HepG2 (cell line): ENCODE measurements around the gene SLC16A7. TPM values are rescaled to one million over a fixed set of nuclear protein-coding genes. Genes with fewer than 3 reads are reported as not detected.

ENCODE experiments used
- ATAC-seq: fragments of 200-7000 bp; cut with Tn5 transposase; 3 replicates; pipeline ENCODE4 v1.9.1; 2020; ENCODE audit warnings: mild to moderate bottlenecking, moderate library complexity
- BruUV-seq: library from RNA; stranded (reverse); fragments of 400-500 nt; replicated peaks from 2 replicates; lab custom pipeline; 2021; lab: Mats Ljungman, UMichigan
- CTCF ChIA-PET: fragments of 300-600 bp; formaldehyde crosslinking; extraction: SDS; loops from one replicate; lab custom pipeline; 2021; ENCODE audit warnings: low total read pairs, inconsistent platforms, low intra/inter-chr PET ratio; lab: Yijun Ruan, JAX
- POLR2A ChIA-PET: fragments of 350-600 bp; sonication (Branson Sonifier 250); formaldehyde crosslinking; loops from one replicate; lab custom pipeline; 2020; ENCODE audit warnings: antibody characterized with exemption, inconsistent platforms; lab: Yijun Ruan, JAX
- DNase-seq: peaks from one replicate; pipeline ENCODE4 v3.0.0-alpha.2; 2015; ENCODE audit warnings: low spot score
- FAIRE-seq: peaks from 3 replicates; lab custom pipeline; 2011; peaks lifted over from hg19 to GRCh38; lab: Jason Lieb, UNC
- H2AFZ ChIP-seq: one replicate; pipeline ENCODE4 v1.6.1; 2011; ENCODE audit warnings: low read length, inconsistent platforms
- H3K27ac ChIP-seq: fragments of 300-600 bp; 3 replicates; pipeline ENCODE4 v1.8.0; 2011; ENCODE audit warnings: mixed run types, mild to moderate bottlenecking, mixed read lengths, low read length, inconsistent platforms; ENCODE audit not compliant: insufficient read depth; ENCODE audit errors: extremely low read length
- H3K27me3 ChIP-seq, 2 experiments: fragments of 200-600 bp in 1 of 2; 2 replicates in 1 of 2; 3 replicates in 1 of 2; pipeline versions ENCODE4 v1.6.0 to v1.8.0; 2011; ENCODE audit warnings: low read length in 2 of 2, mild to moderate bottlenecking in 2 of 2, moderate library complexity in 2 of 2, inconsistent platforms in 1 of 2; ENCODE audit not compliant: insufficient read depth in 2 of 2, control insufficient read depth in 1 of 2
- H3K36me3 ChIP-seq, 2 experiments: fragments of 200-600 bp in 1 of 2; replicated peaks in 1 of 2; 2 replicates in 1 of 2; 3 replicates in 1 of 2; pipeline versions ENCODE4 v1.5.1 to v1.8.0; 2011; ENCODE audit warnings: low read length in 2 of 2, inconsistent platforms in 1 of 2; ENCODE audit not compliant: insufficient read depth in 2 of 2, control insufficient read depth in 1 of 2
- H3K4me1 ChIP-seq: 2 replicates; pipeline ENCODE4 v1.5.1; 2012; ENCODE audit warnings: low read length, inconsistent platforms; ENCODE audit not compliant: insufficient read depth
- H3K4me2 ChIP-seq: 2 replicates; pipeline ENCODE4 v1.6.0; 2011; ENCODE audit warnings: low read depth, low read length, inconsistent platforms
- H3K4me3 ChIP-seq, 3 experiments: fragments of 200-600 bp in 1 of 3; sonication (generic), shearing (Covaris generic) in 1 of 3; replicated peaks in 1 of 3; 2 replicates each; pipeline ENCODE4 v1.5.1; 2011 to 2016; ENCODE audit warnings: low read length in 3 of 3, inconsistent platforms in 2 of 3, low read depth in 2 of 3, mild to moderate bottlenecking in 2 of 3, control low read depth in 1 of 3, mixed read lengths in 1 of 3; ENCODE audit not compliant: insufficient read depth in 1 of 3
- H3K79me2 ChIP-seq: one replicate; pipeline ENCODE4 v1.6.1; 2011; ENCODE audit warnings: low read length, inconsistent platforms; ENCODE audit not compliant: insufficient read depth
- H3K9ac ChIP-seq: 2 replicates; pipeline ENCODE4 v1.6.0; 2011; ENCODE audit warnings: mild to moderate bottlenecking, low read depth, low read length, inconsistent platforms; ENCODE audit not compliant: insufficient read depth
- H3K9me3 ChIP-seq: 2 replicates; pipeline ENCODE4 v1.5.1; 2012; ENCODE audit warnings: mild to moderate bottlenecking, low read length
- H4K20me1 ChIP-seq: 2 replicates; pipeline ENCODE4 v1.6.0; 2011; ENCODE audit warnings: inconsistent platforms, mild to moderate bottlenecking, low read length, moderate library complexity; ENCODE audit not compliant: insufficient read depth
- HBP1 ChIP-seq: IDR thresholded peaks from 2 replicates; pipeline ENCODE4 v1.6.1; 2016; ENCODE audit warnings: low read depth, control low read depth
- HDAC6 ChIP-seq: fragments of 200-600 bp; sonication (generic); IDR thresholded peaks from 2 replicates; pipeline ENCODE4 v1.7.0; 2017; ENCODE audit warnings: mild to moderate bottlenecking, antibody characterized with exemption, low read length, low read depth
- HMG20B ChIP-seq: conservative IDR thresholded peaks from 2 replicates; pipeline ENCODE4 v1.6.1; 2016; ENCODE audit warnings: missing genetic modification reagents, missing compliant biosample characterization
- KLF6 ChIP-seq: IDR thresholded peaks from 2 replicates; pipeline ENCODE4 v1.8.0; 2016; ENCODE audit warnings: missing biosample characterization, missing genetic modification reagents
- REL ChIP-seq: sonication (generic); formaldehyde crosslinking; conservative IDR thresholded peaks from 2 replicates; pipeline ENCODE4 v1.8.0; 2022; ENCODE audit warnings: mild to moderate bottlenecking, missing genetic modification reagents, moderate library complexity
- ZNF143 ChIP-seq: sonication (generic); formaldehyde crosslinking; IDR thresholded peaks from 2 replicates; pipeline ENCODE4 v1.4.0; 2020; ENCODE audit warnings: missing genetic modification reagents
- ZNF350 ChIP-seq: sonication (generic); formaldehyde crosslinking; IDR thresholded peaks from 2 replicates; pipeline ENCODE4 v1.4.0; 2020; ENCODE audit warnings: mild to moderate bottlenecking, low read depth, missing genetic modification reagents, borderline replicate concordance
- ZNF550 ChIP-seq: sonication (generic); formaldehyde crosslinking; IDR thresholded peaks from 2 replicates; pipeline ENCODE4 v1.4.0; 2020; ENCODE audit warnings: mild to moderate bottlenecking, missing genetic modification reagents, borderline replicate concordance
- ZNF691 ChIP-seq: sonication (generic); formaldehyde crosslinking; IDR thresholded peaks from 2 replicates; pipeline ENCODE4 v1.4.0; 2020; ENCODE audit warnings: missing genetic modification reagents, low read depth, mild to moderate bottlenecking, borderline replicate concordance
- in situ Hi-C: cut with HindIII; loops from 2 replicates; pipeline ENCODE4 v1.10.0; 2017; ENCODE audit warnings: low pct_unique_long_range_greater_than_20kb; ENCODE audit not compliant: extremely low pct_ligation_motif_present
- intact Hi-C: fragments of 100-400 bp; cut with micrococcal nuclease; formaldehyde crosslinking; loops from one replicate; pipeline ENCODE4 v1.10.0; 2022; ENCODE audit not compliant: unreplicated experiment
- polyA plus RNA-seq, 8 experiments: library from polyadenylated mRNA; depleted of rRNA in 3 of 8; stranded (reverse) in 7 of 8; unstranded in 1 of 8; fragments of >200 nt; fragmentation: Illumina TruSeq in 4 of 8; extraction: Trizol in 4 of 8; gene quantifications; 2 replicates each; pipeline versions ENCODE4 v1.2.1 to v1.2.3, GENCODE V29; 2011 to 2016; ENCODE audit warnings: low read depth in 4 of 8, missing spikeins in 1 of 8, mixed read lengths in 1 of 8; ENCODE audit not compliant: insufficient read depth in 1 of 8
- total RNA-seq, 5 experiments: library from RNA; depleted of rRNA; stranded (reverse); fragments of >200 nt; fragmentation: Illumina TruSeq; extraction: Trizol; gene quantifications; 2 replicates each; pipeline ENCODE4 v1.2.3, GENCODE V29; 2016; ENCODE audit warnings: low read depth in 1 of 5

The SLC16A7 gene
- total and polyA plus RNA-seq, 2 of the 13 experiments (the other 11 are each of a cell fraction or from before 2014, with no cell fraction given) = 1.3 to 1.6 TPM

GRCh38 chr12:59654061-59654460, 58.2 kb downstream of the SLC16A7 start:
- Histone ChIP-seq H3K4me3 (no peak overlapping the region), H2AFZ (no peak overlapping the region), H3K4me1 (peaks cover 10% of the 10 kb centered on the region), H3K9me3 (peaks cover 18% of the 10 kb centered on the region), H3K27me3 (no peaks in the 10 kb centered on the region), H3K27ac (no peak overlapping the region), H3K36me3 (no peaks in the 10 kb centered on the region), H4K20me1 (no peaks in the 10 kb centered on the region), H3K9ac (no peak overlapping the region), H3K79me2 (no peaks in the 10 kb centered on the region), H3K4me2 (no peak overlapping the region)
- TF ChIP-seq ZNF691 (CRISPR knock-in tag) (no peak), ZNF550 (CRISPR knock-in tag) (no peak), ZNF143 (no peak), ZNF350 (no peak), HDAC6 (no peak), KLF6 (CRISPR knock-in tag) (no peak), HBP1 (CRISPR knock-in tag) (no peak), HMG20B (no peak), REL (CRISPR knock-in tag) (no peak)
- ChIA-PET CTCF (no interaction called here), POLR2A (no interaction called here)
- FAIRE-seq (no peak), DNase-seq (no peak), ATAC-seq (no peak)
- intact Hi-C loops = no loop called here
- BruUV-seq = no TSS peak
- in situ Hi-C loops = no loop called here
